Right cardiac atrium (tissue), 5 donors: ENCODE measurements around the gene PPP4R3A. TPM values are rescaled to one million over a fixed set of nuclear protein-coding genes. Genes with fewer than 3 reads are reported as not detected.
"Not testable (repeated sequence)": the region's sequence is repeated elsewhere in the genome, so short reads cannot be mapped to it uniquely, and the experiment has no call there.

ENCODE experiments used
- ATAC-seq, 2 donors: fragments of 200-7000 bp; cut with Tn5 transposase; one replicate each; pipeline versions ENCODE4 v1.8.0 to v1.9.1; 2020; ENCODE audit warnings: moderate library complexity in 2 of 2, mild to moderate bottlenecking in 1 of 2
- DNase-seq, 3 donors: peaks; one replicate each; pipeline ENCODE4 v3.0.0-alpha.2; 2020
- H3K27ac ChIP-seq: one replicate; pipeline ENCODE4 v1.5.1; 2013; ENCODE audit warnings: mild to moderate bottlenecking, low read length, control low read depth, moderate library complexity
- H3K27me3 ChIP-seq: one replicate; pipeline ENCODE4 v1.6.1; 2013; ENCODE audit not compliant: control insufficient read depth, insufficient read depth
- H3K4me1 ChIP-seq: one replicate; pipeline ENCODE4 v1.6.1; 2013; ENCODE audit warnings: low read length; ENCODE audit not compliant: control insufficient read depth, insufficient read depth
- H3K4me3 ChIP-seq: one replicate; pipeline ENCODE4 v1.5.1; 2013; ENCODE audit warnings: low read length, control low read depth
- H3K9me3 ChIP-seq: one replicate; pipeline ENCODE4 v1.6.1; 2013; ENCODE audit warnings: low read length; ENCODE audit not compliant: control insufficient read depth
- WGBS: extraction: QIAGEN DNeasy Blood & Tissue Kit; methylation state at CpG from one replicate; pipeline ENCODE4 v1.1.7; 2013; 5-methylcytosine and 5-hydroxymethylcytosine counted together
- intact Hi-C, 4 donors: fragments of 100-400 bp; cut with DNase I; formaldehyde crosslinking; loops; one replicate each; pipeline versions ENCODE4 v1.11.0 to v1.14.0; 2022 to 2023
- polyA plus RNA-seq: library from polyadenylated mRNA; stranded (reverse); fragments of 200-250 nt; gene quantifications from one replicate; pipeline ENCODE4 v1.2.3, GENCODE V29; 2013
- total RNA-seq, 4 donors: library from RNA; stranded (reverse); fragmentation: NEBNext Ultra II Directional; extraction: Animal tissue kit (Norgen Biotek cat#: 25700); gene quantifications; one replicate each; pipeline ENCODE4 v1.2.1, GENCODE V29; 2021
- donor health status: healthy with polysubstance abuse.
- donor health status: DM: no; HTN: yes; CAD: no.
- donor health status: DM: no; HTN: no; CAD: no.
- donor health status: DM: no; HTN: yes; CAD: no; lungs with severe emphysema.
- donor health status: DM: yes; HTN: yes; CAD: no.

The PPP4R3A gene
- total and polyA plus RNA-seq, 5 donors: 42.4 to 48.0 (median 46.1) TPM

GRCh38 chr14:91417120-91417982 lies 92.8 kb downstream of the PPP4R3A start, which contains the start of gene CCDC88C:
TSS of gene CCDC88C (minus strand) at chr14:91417820. CDS start at chr14:91417690, 130 bp downstream.
- DNase-seq (peak; percentile 62 to 85 (median 81)), ATAC-seq (peak; percentile 65 to 67)
- H3K27me3 ChIP-seq: no peaks in the 10 kb centered on the region
- intact Hi-C loops: loop anchor here in 1 of 4 donors (2.0 kb wide), 1 partner anchor 93 kb away; no protein-coding TSS in a partner anchor
- H3K27ac ChIP-seq: no peak within 1 kb of the TSS
- no peaks in the 10 kb centered on the region for H3K4me1 ChIP-seq
- WGBS: 1% methylated on average over 103 of the region's 103 CpGs
- no peaks in the 10 kb centered on the region for H3K9me3 ChIP-seq
- H3K4me3 ChIP-seq: peak within 1 kb of the TSS; percentile 80

- DNase-seq (no peak), ATAC-seq (peak in 1 of 2 donors; percentile 53)
- Histone ChIP-seq H3K27me3 (no peaks in the 10 kb centered on the region), H3K9me3 (no peaks in the 10 kb centered on the region), H3K4me1 (no peaks in the 10 kb centered on the region), H3K27ac (no peak overlapping the region), H3K4me3 (peak overlapping the region; percentile 80)
- intact Hi-C loops: loop anchor here in 1 of 4 donors (2.0 kb wide), 1 partner anchor 92 kb away; no protein-coding TSS in a partner anchor
- WGBS: 12% methylated on average over 19 of the region's 19 CpGs
Observed at GRCh38 chr14:91416744-91417119, 93.4 kb downstream of the PPP4R3A start.

GRCh38 chr14:91415794-91416743 lies 94.0 kb downstream of the PPP4R3A start:
- H3K27me3 ChIP-seq: no peaks in the 10 kb centered on the region
- no peaks in the 10 kb centered on the region for H3K4me1 ChIP-seq
- DNase-seq (no peak), ATAC-seq (no peak)
- WGBS: 47% methylated on average over 18 of the region's 18 CpGs
- intact Hi-C loops: loop anchor here in 1 of 4 donors (2.0 kb wide), 1 partner anchor 91 kb away; no protein-coding TSS in a partner anchor
- no peak overlapping the region for H3K27ac ChIP-seq
- H3K4me3 ChIP-seq: peak overlapping the region; percentile 80
- H3K9me3 ChIP-seq: no peaks in the 10 kb centered on the region

- intact Hi-C loops: no loop called here
- Histone ChIP-seq H3K4me3 (no peak overlapping the region), H3K27ac (no peak overlapping the region), H3K4me1 (no peaks in the 10 kb centered on the region), H3K27me3 (no peaks in the 10 kb centered on the region), H3K9me3 (no peaks in the 10 kb centered on the region)
- ATAC-seq (no peak), DNase-seq (no peak)
- WGBS: 89% methylated on average over 3 of the region's 3 CpGs
Observed at GRCh38 chr14:91414475-91414833, 95.7 kb downstream of the PPP4R3A start.

GRCh38 chr14:91413547-91414474 lies 96.3 kb downstream of the PPP4R3A start:
- Histone ChIP-seq H3K27ac (no peak overlapping the region), H3K27me3 (no peaks in the 10 kb centered on the region)
- no peak for ATAC-seq

GRCh38 chr14:91412939-91413338 lies 97.2 kb downstream of the PPP4R3A start:
- intact Hi-C loops: no loop called here
- Histone ChIP-seq H3K27ac (no peak overlapping the region), H3K4me3 (no peak overlapping the region), H3K9me3 (no peaks in the 10 kb centered on the region), H3K4me1 (no peaks in the 10 kb centered on the region), H3K27me3 (no peaks in the 10 kb centered on the region)
- DNase-seq (no peak), ATAC-seq (no peak)
- WGBS: 89% methylated on average over 5 of the region's 5 CpGs

More at GRCh38 chr14:91413547-91414474, 96.3 kb downstream of the PPP4R3A start:
- intact Hi-C loops: no loop called here
- whole genome bisulfite sequencing: 78% methylated on average over 11 of the region's 11 CpGs
- no peak for DNase-seq
- H3K4me3 ChIP-seq: no peak overlapping the region
- H3K4me1 ChIP-seq: no peaks in the 10 kb centered on the region
- no peaks in the 10 kb centered on the region for H3K9me3 ChIP-seq

- no peaks in the 10 kb centered on the region for H3K9me3 ChIP-seq
- intact Hi-C loops: no loop called here
- H3K4me1 ChIP-seq: no peaks in the 10 kb centered on the region
- DNase-seq (no peak), ATAC-seq (no peak)
- no peak overlapping the region for H3K27ac ChIP-seq
- no peak overlapping the region for H3K4me3 ChIP-seq
- WGBS: 78% methylated on average over 12 of the region's 12 CpGs
- no peaks in the 10 kb centered on the region for H3K27me3 ChIP-seq
Observed at GRCh38 chr14:91410771-91411536, 99.2 kb downstream of the PPP4R3A start.

GRCh38 chr14:91409928-91410718 lies 100.0 kb downstream of the PPP4R3A start:
- H3K27ac ChIP-seq: no peak overlapping the region
- DNase-seq (no peak), ATAC-seq (no peak)

GRCh38 chr14:91409240-91409639 lies 100.9 kb downstream of the PPP4R3A start:
- H3K4me3 ChIP-seq, DNase-seq, intact Hi-C loops, H3K9me3 ChIP-seq, H3K27me3 ChIP-seq, H3K27ac ChIP-seq, H3K4me1 ChIP-seq, ATAC-seq: not testable (repeated sequence)
- WGBS: 95% methylated on average over 6 of the region's 6 CpGs

More at GRCh38 chr14:91409928-91410718, 100.0 kb downstream of the PPP4R3A start:
- Histone ChIP-seq H3K27me3 (no peaks in the 10 kb centered on the region), H3K4me1 (no peaks in the 10 kb centered on the region), H3K9me3 (no peaks in the 10 kb centered on the region), H3K4me3 (no peak overlapping the region)
- intact Hi-C loops: no loop called here
- 64% methylated on average over 8 of the region's 8 CpGs for WGBS
